Neural progenitor cell (in vitro differentiated cells): ENCODE results near the gene TMEM41A.

Experiments
- CTCF ChIP-seq: fragments of 200-600 bp; sonication (generic); IDR thresholded peaks from 2 replicates; pipeline ENCODE4 v1.5.1; 2017; ENCODE audit warnings: antibody characterized with exemption, mild to moderate bottlenecking
- EZH2 ChIP-seq: fragments of 200-600 bp; sonication (generic); IDR thresholded peaks from 2 replicates; pipeline ENCODE4 v1.6.1; 2017; ENCODE audit warnings: antibody characterized with exemption, mild to moderate bottlenecking, moderate library complexity

DNA sequence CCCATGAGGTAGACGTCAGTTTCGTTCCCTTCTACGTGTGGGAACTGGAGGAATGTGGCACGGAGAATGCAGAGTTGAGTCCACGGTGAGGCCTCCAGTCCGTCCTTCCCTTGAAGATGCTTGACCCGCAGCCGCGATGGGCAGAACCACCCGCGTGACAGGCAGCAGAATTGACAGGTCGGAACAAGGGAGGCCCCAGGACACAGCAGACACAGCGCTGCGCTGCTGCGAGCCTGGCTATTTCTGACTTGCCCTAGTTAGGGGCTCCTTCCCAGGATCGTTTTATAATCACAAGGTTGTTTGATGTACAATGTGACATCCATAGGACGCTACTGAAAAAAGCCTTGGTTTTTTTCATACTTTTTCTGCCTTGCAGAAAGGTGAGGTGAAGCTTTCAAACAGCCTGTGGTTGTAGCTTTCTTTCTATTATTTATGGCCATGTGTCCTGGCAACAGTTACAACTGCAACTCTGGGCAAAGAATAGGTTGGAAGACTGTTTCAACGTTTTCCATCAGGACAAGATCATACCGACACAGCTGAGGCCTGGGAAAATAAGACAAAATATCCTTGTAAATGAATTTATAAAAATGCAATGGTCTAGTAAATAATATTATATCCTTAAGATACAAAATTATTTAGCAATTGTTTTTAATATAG lies 9.6 kb upstream of the TMEM41A start:
- no peak for TF ChIP-seq CTCF
- no peak for TF ChIP-seq EZH2
